A549 (cell line): Measurements from ENCODE around the gene SON. TPM values are rescaled to one million over a fixed set of nuclear protein-coding genes. Genes with fewer than 3 reads are reported as not detected.

Experiments used
- ATAC-seq, 2 experiments: fragments of 200-7000 bp in 1 of 2; fragments of >200 bp in 1 of 2; cut with Nextera tagmentation in 1 of 2; cut with Tn5 transposase in 1 of 2; 3 replicates each; pipeline versions ENCODE4 v1.8.0 to v1.9.1; 2018 to 2020; ENCODE audit warnings: mild to moderate bottlenecking in 1 of 2, moderate library complexity in 1 of 2
- CTCF ChIA-PET: fragments of 300-600 bp; sonication (Branson Sonifier 250); formaldehyde crosslinking; extraction: SDS; loops from one replicate; lab custom pipeline; 2021; ENCODE audit warnings: antibody characterized with exemption, inconsistent platforms; lab: Yijun Ruan, JAX
- POLR2A ChIA-PET: fragments of 350-600 bp; formaldehyde crosslinking; extraction: SDS; loops from one replicate; lab custom pipeline; 2021; ENCODE audit warnings: antibody characterized with exemption, inconsistent platforms; lab: Yijun Ruan, JAX
- DNase-seq, 2 experiments: peaks; one replicate each; pipeline versions ENCODE4 v3.0.0 to v3.0.0-alpha.2; 2011 to 2016; ENCODE audit warnings: low read depth in 1 of 2, low spot score in 1 of 2
- FAIRE-seq: peaks from 2 replicates; lab custom pipeline; 2011; peaks lifted over from hg19 to GRCh38; lab: Jason Lieb, UNC
- H3K27ac ChIP-seq, 2 experiments: fragments of >200 bp; sonication (Bioruptor Twin); formaldehyde crosslinking; 3 replicates each; pipeline ENCODE4 v1.5.1; 2016 to 2017
- H3K4me1 ChIP-seq: fragments of >200 bp; sonication (Bioruptor Twin); formaldehyde crosslinking; 3 replicates; pipeline ENCODE4 v1.6.1; 2016
- H3K4me2 ChIP-seq: fragments of >200 bp; sonication (Bioruptor Twin); formaldehyde crosslinking; 3 replicates; pipeline ENCODE4 v1.6.1; 2016
- H3K4me3 ChIP-seq: fragments of >200 bp; sonication (Bioruptor Twin); formaldehyde crosslinking; 3 replicates; pipeline ENCODE4 v1.5.1; 2016
- H3K9me3 ChIP-seq: fragments of >200 bp; sonication (Bioruptor Twin); formaldehyde crosslinking; 3 replicates; pipeline ENCODE4 v1.6.1; 2016
- BCL3 ChIP-seq: fragments of >200 bp; sonication (Bioruptor Twin); formaldehyde crosslinking; IDR thresholded peaks from 3 replicates; pipeline ENCODE4 v1.6.1; 2016
- BHLHE40 ChIP-seq: IDR thresholded peaks from 2 replicates; pipeline ENCODE4 v1.6.1; 2012; ENCODE audit warnings: low read depth, low read length, inconsistent platforms
- CBX2 ChIP-seq: fragments of 200-600 bp; sonication (generic); IDR thresholded peaks from 2 replicates; pipeline ENCODE4 v1.6.1; 2016; ENCODE audit warnings: low read depth, mild to moderate bottlenecking, borderline replicate concordance
- CEBPB ChIP-seq, 2 experiments: fragments of >200 bp in 1 of 2; sonication (Bioruptor Twin) in 1 of 2; formaldehyde crosslinking in 1 of 2; IDR thresholded peaks; 2 replicates each; pipeline ENCODE4 v1.6.1; 2012 to 2016
- EP300 ChIP-seq, 2 experiments: fragments of >200 bp; sonication (Bioruptor Twin); formaldehyde crosslinking; IDR thresholded peaks; 2 replicates in 1 of 2; 3 replicates in 1 of 2; pipeline ENCODE4 v1.6.1; 2016 to 2017
- FOXS1 ChIP-seq: fragments of 250-450 bp; sonication (Bioruptor Pico); IDR thresholded peaks from 2 replicates; pipeline ENCODE4 v1.5.0; 2020; ENCODE audit warnings: mild to moderate bottlenecking, moderate library complexity
- HOXB13 ChIP-seq: fragments of 250-450 bp; sonication (Bioruptor Pico); IDR thresholded peaks from 2 replicates; pipeline ENCODE4 v1.5.0; 2020; ENCODE audit warnings: low read depth, mild to moderate bottlenecking, moderate library complexity
- HOXB5 ChIP-seq: fragments of 250-450 bp; sonication (Bioruptor Pico); IDR thresholded peaks from 2 replicates; pipeline ENCODE4 v1.5.0; 2020; ENCODE audit warnings: mild to moderate bottlenecking, moderate library complexity
- JUNB ChIP-seq: fragments of >200 bp; sonication (Bioruptor Twin); formaldehyde crosslinking; IDR thresholded peaks from 2 replicates; pipeline ENCODE4 v1.6.1; 2016
- KDM1A ChIP-seq: fragments of 200-600 bp; sonication (generic); IDR thresholded peaks from 2 replicates; pipeline ENCODE4 v1.6.1; 2016; ENCODE audit warnings: low read depth, mild to moderate bottlenecking
- KDM5A ChIP-seq: fragments of 200-600 bp; sonication (generic); IDR thresholded peaks from 2 replicates; pipeline ENCODE4 v1.6.1; 2016; ENCODE audit warnings: antibody characterized with exemption, mild to moderate bottlenecking
- MAFK ChIP-seq: fragments of 450-650 bp; IDR thresholded peaks from 2 replicates; pipeline ENCODE4 v1.6.1; 2014; ENCODE audit not compliant: partially characterized antibody
- MAZ ChIP-seq: fragments of 150-350 bp; IDR thresholded peaks from 2 replicates; pipeline ENCODE4 v1.6.1; 2014; ENCODE audit warnings: antibody characterized with exemption, low read depth, low read length, borderline replicate concordance
- PHF8 ChIP-seq: fragments of 200-600 bp; sonication (generic); IDR thresholded peaks from 2 replicates; pipeline ENCODE4 v1.6.1; 2016; ENCODE audit warnings: low read depth, mild to moderate bottlenecking, antibody characterized with exemption, moderate library complexity, borderline replicate concordance
- POLR2AphosphoS2 ChIP-seq: conservative IDR thresholded peaks from 2 replicates; pipeline ENCODE4 v1.6.1; 2012; ENCODE audit warnings: low read length, improper control_type of control experiment, inconsistent platforms
- REST ChIP-seq: fragments of 200-600 bp; sonication (generic); IDR thresholded peaks from 2 replicates; pipeline ENCODE4 v1.6.1; 2016; ENCODE audit warnings: antibody characterized with exemption, mild to moderate bottlenecking, moderate library complexity
- RFX5 ChIP-seq: fragments of 450-650 bp; IDR thresholded peaks from 2 replicates; pipeline ENCODE4 v1.7.1; 2014; ENCODE audit warnings: antibody characterized with exemption, mild to moderate bottlenecking, moderate library complexity
- TP53 ChIP-seq: fragments of 250-450 bp; sonication (Bioruptor Pico); IDR thresholded peaks from 2 replicates; pipeline ENCODE4 v1.5.0; 2021; ENCODE audit warnings: mild to moderate bottlenecking, moderate library complexity
- ZC3H11A ChIP-seq: fragments of 450-650 bp; IDR thresholded peaks from 2 replicates; pipeline ENCODE4 v1.6.1; 2014; ENCODE audit warnings: antibody characterized with exemption, mild to moderate bottlenecking
- ZNF302 ChIP-seq: fragments of 250-450 bp; sonication (Bioruptor Pico); IDR thresholded peaks from 2 replicates; pipeline ENCODE4 v1.9.0; 2021; ENCODE audit warnings: inconsistent platforms, mild to moderate bottlenecking, moderate library complexity
- ZSCAN20 ChIP-seq: fragments of 250-450 bp; sonication (Bioruptor Pico); IDR thresholded peaks from 2 replicates; pipeline ENCODE4 v1.8.0; 2022; ENCODE audit warnings: mild to moderate bottlenecking, moderate library complexity
- whole genome bisulfite sequencing: methylation state at CpG from one replicate; pipeline ENCODE4 v1.1.6; 2017; ENCODE audit errors: missing lambda C conversion rate; 5-methylcytosine and 5-hydroxymethylcytosine counted together
- polyA plus RNA-seq, 4 experiments: library from polyadenylated mRNA; depleted of rRNA in 3 of 4; stranded (reverse); fragments of >200 nt; fragmentation: RNase III in 1 of 4; extraction: RNeasy Plus Mini Kit Qiagen cat#74134 plus additional on column Dnase treatment in 1 of 4; gene quantifications; 2 replicates in 3 of 4; 3 replicates in 1 of 4; pipeline ENCODE4 v1.2.3, GENCODE V29; 2011 to 2017
- TF ChIP-seq, protein P1 (sequence below): fragments of >200 bp; sonication (Bioruptor Twin); formaldehyde crosslinking; IDR thresholded peaks from 2 replicates; pipeline ENCODE4 v1.6.1; 2016

The SON gene
- polyA plus RNA-seq, 2 of the 4 experiments (the other 2 are of a cell fraction) = 75.3 to 95.9 TPM

DNA sequence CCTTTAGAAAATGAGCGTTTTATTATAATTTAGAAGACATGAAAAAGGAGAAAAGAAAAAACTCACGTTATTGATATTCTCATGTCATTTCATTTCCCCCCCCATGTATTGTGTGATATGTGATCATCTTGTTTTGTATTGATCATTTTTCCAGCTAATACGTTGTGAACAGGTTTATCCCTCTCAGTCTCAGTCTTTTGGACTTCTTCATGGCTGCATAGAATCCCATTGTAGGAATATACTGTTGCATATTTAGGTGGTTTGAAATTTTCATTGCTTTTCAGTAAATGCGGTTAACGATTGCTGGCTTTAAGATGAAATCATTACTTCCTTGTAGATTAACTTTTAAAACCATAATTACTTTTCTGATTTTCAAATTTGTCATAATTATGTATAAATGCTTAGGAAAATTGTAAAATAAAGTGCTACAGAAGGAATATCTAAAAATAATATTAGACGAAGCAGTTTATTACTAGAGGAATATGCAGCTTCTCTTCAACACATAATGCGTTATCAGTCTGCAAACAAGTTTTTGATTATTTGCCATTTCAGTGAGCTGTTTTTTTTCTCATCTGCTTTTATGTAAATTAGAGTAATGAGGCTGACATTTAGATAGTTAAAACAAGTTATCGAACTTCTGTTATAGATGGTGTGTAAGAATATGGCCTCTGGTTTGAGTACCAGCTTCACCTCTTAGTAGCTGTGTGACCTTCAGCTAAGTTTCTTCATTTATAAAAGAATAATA lies 1.8 kb downstream of the SON start:
- no peak overlapping the region for H3K27ac ChIP-seq
- CTCF ChIA-PET = interaction anchor here (1.1 to 1.4 kb wide), 2 partner anchors 9 to 10 kb away, joined by 3 to 4 read pairs; no protein-coding TSS in a partner anchor

DNA sequence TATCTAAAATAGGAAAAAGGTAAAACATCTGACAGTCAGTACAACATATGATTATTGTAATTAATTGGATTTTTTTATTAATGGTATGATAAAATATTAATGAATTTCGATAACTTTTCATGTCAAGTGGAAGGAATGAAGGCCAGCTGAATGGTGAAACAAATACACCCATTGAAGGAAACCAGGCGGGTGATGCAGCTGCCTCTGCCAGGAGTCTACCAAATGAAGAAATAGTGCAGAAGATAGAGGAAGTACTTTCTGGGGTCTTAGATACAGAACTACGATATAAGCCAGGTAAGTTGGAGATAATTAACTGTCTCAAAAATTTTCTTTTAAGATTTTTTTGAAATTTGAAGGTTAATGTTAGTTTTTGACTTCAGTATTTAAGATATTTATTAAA lies 3.2 kb downstream of the SON start:
- Histone ChIP-seq H3K9me3 (no peaks in the 10 kb centered on the region), H3K27ac (no peak overlapping the region), H3K4me2 (peak overlapping the region; percentile 83; the same call in 2 of the 3 replicates), H3K4me3 (no peak overlapping the region), H3K4me1 (peaks cover 9% of the 10 kb centered on the region; the same call in 2 of the 3 replicates)
- no peak for DNase-seq
- TF ChIP-seq KDM1A = no peak
- TF ChIP-seq HOXB5 (CRISPR knock-in tag) = no peak
- TF ChIP-seq JUNB = no peak
- no peak for TF ChIP-seq PHF8
- TF ChIP-seq ZSCAN20 = no peak
- no peak for TF ChIP-seq BCL3
- TF ChIP-seq HOXB13 (CRISPR knock-in tag) = no peak
- TF ChIP-seq CEBPB (IDR thresholded peaks at IDR 0.05) = no peak
- TF ChIP-seq TP53 = no peak
- no peak for TF ChIP-seq MAZ
- TF ChIP-seq MAFK = no peak
- TF ChIP-seq EP300 (IDR thresholded peaks at IDR 0.05) = no peak
- FAIRE-seq = no peak
- POLR2A ChIA-PET = no interaction called here
- ATAC-seq = no peak
- WGBS = 81% methylated on average over 3 of the region's 3 CpGs
- CTCF ChIA-PET = no interaction called here

More for the DNA sequence above, 1.8 kb downstream of the SON start:
- DNase-seq (no peak), FAIRE-seq (no peak), ATAC-seq (no peak)
- Histone ChIP-seq H3K4me3 (peak overlapping the region; percentile 79), H3K4me1 (peaks cover 20% of the 10 kb centered on the region), H3K9me3 (no peaks in the 10 kb centered on the region), H3K4me2 (peak overlapping the region; percentile 83)
- WGBS = 9% methylated on average over 8 of the region's 8 CpGs
- TF ChIP-seq CBX2 (no peak), JUNB (no peak), CEBPB (IDR thresholded peaks at IDR 0.05) (no peak), BHLHE40 (no peak), HOXB13 (CRISPR knock-in tag) (no peak), FOXS1 (no peak), POLR2AphosphoS2 (no peak), ZC3H11A (no peak), REST (no peak), ZNF302 (CRISPR knock-in tag) (no peak), KDM5A (no peak), BCL3 (no peak), RFX5 (no peak)
- TF ChIP-seq, protein P1, sequence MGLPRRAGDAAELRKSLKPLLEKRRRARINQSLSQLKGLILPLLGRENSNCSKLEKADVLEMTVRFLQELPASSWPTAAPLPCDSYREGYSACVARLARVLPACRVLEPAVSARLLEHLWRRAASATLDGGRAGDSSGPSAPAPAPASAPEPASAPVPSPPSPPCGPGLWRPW = no peak
- POLR2A ChIA-PET = no interaction called here
